BLaER1 (cell line): ENCODE data around the gene IL24.

Source experiments
- H3K27ac ChIP-seq: shearing (Covaris generic); formaldehyde crosslinking; 2 replicates; pipeline ENCODE4 v1.8.1; 2022
- H3K27me3 ChIP-seq: shearing (Covaris generic); formaldehyde crosslinking; 2 replicates; pipeline ENCODE4 v1.8.1; 2022
- H3K36me3 ChIP-seq: shearing (Covaris generic); formaldehyde crosslinking; 2 replicates; pipeline ENCODE4 v1.8.1; 2022
- H3K4me1 ChIP-seq: shearing (Covaris generic); formaldehyde crosslinking; 2 replicates; pipeline ENCODE4 v1.8.1; 2022
- H3K4me2 ChIP-seq: shearing (Covaris generic); formaldehyde crosslinking; 2 replicates; pipeline ENCODE4 v1.8.1; 2022
- H3K4me3 ChIP-seq: shearing (Covaris generic); formaldehyde crosslinking; 2 replicates; pipeline ENCODE4 v1.8.1; 2022
- H3K9ac ChIP-seq: shearing (Covaris generic); formaldehyde crosslinking; 2 replicates; pipeline ENCODE4 v1.8.1; 2022
- H3K9me3 ChIP-seq: shearing (Covaris generic); formaldehyde crosslinking; 2 replicates; pipeline ENCODE4 v1.8.1; 2022
- H4K20me1 ChIP-seq: shearing (Covaris generic); formaldehyde crosslinking; 2 replicates; pipeline ENCODE4 v1.8.1; 2022
- Cebpa-rat ChIP-seq: shearing (Covaris generic); IDR thresholded peaks from 2 replicates; pipeline ENCODE4 v1.8.1; 2022

Gene IL24

GRCh38 chr1:206859082-206859521 lies 38.1 kb upstream of the IL24 start:
- no peaks in the 10 kb centered on the region for H4K20me1 ChIP-seq
- no peak for TF ChIP-seq Cebpa-rat
- peaks cover 12% of the 10 kb centered on the region for H3K4me1 ChIP-seq
- no peaks in the 10 kb centered on the region for H3K9me3 ChIP-seq
- no peak overlapping the region for H3K9ac ChIP-seq
- H3K4me3 ChIP-seq: no peak overlapping the region
- no peaks in the 10 kb centered on the region for H3K36me3 ChIP-seq
- H3K27ac ChIP-seq: peak overlapping the region; percentile 33; the same call in 1 of the 2 replicates
- no peaks in the 10 kb centered on the region for H3K27me3 ChIP-seq
- peak overlapping the region; percentile 66 for H3K4me2 ChIP-seq

GRCh38 chr1:206860165-206860564 lies 37.1 kb upstream of the IL24 start:
- Histone ChIP-seq H3K9ac (no peak overlapping the region), H3K27me3 (no peaks in the 10 kb centered on the region), H3K4me2 (no peak overlapping the region), H3K9me3 (no peaks in the 10 kb centered on the region), H3K36me3 (no peaks in the 10 kb centered on the region), H3K4me3 (no peak overlapping the region), H3K4me1 (peaks cover 12% of the 10 kb centered on the region), H4K20me1 (no peaks in the 10 kb centered on the region), H3K27ac (no peak overlapping the region)
- TF ChIP-seq Cebpa-rat: no peak

- no peak overlapping the region for H3K9ac ChIP-seq
- H3K4me2 ChIP-seq: no peak overlapping the region
- no peaks in the 10 kb centered on the region for H3K36me3 ChIP-seq
- H3K4me1 ChIP-seq: peaks cover 12% of the 10 kb centered on the region
- TF ChIP-seq Cebpa-rat: no peak
- H3K9me3 ChIP-seq: no peaks in the 10 kb centered on the region
- H4K20me1 ChIP-seq: no peaks in the 10 kb centered on the region
- no peaks in the 10 kb centered on the region for H3K27me3 ChIP-seq
- H3K4me3 ChIP-seq: no peak overlapping the region
- H3K27ac ChIP-seq: no peak overlapping the region
Measured at GRCh38 chr1:206863266-206863665, 34.0 kb upstream of the IL24 start.

- no peak within 1 kb of the TSS for H3K27ac ChIP-seq
- H3K9me3 ChIP-seq: no peaks in the 10 kb centered on the region
- no peaks in the 10 kb centered on the region for H3K27me3 ChIP-seq
- no peak for TF ChIP-seq Cebpa-rat
- no peak within 1 kb of the TSS for H3K4me2 ChIP-seq
- H3K9ac ChIP-seq: no peak within 1 kb of the TSS
- no peaks in the 10 kb centered on the region for H3K36me3 ChIP-seq
- H4K20me1 ChIP-seq: no peaks in the 10 kb centered on the region
- no peak within 1 kb of the TSS for H3K4me3 ChIP-seq
- peaks cover 8% of the 10 kb centered on the region for H3K4me1 ChIP-seq
Measured at GRCh38 chr1:206864939-206865671, 32.1 kb upstream of the IL24 start, which contains the start of gene IL20. Gene IL20, plus strand, starts transcription at chr1:206865623. Its CDS starts 230 bp downstream, at chr1:206865853.

- no peak overlapping the region for H3K4me3 ChIP-seq
- H3K27ac ChIP-seq: no peak overlapping the region
- peaks cover 18% of the 10 kb centered on the region for H3K4me1 ChIP-seq
- H3K36me3 ChIP-seq: no peaks in the 10 kb centered on the region
- H3K9me3 ChIP-seq: no peaks in the 10 kb centered on the region
- H3K9ac ChIP-seq: no peak overlapping the region
- no peaks in the 10 kb centered on the region for H3K27me3 ChIP-seq
- no peaks in the 10 kb centered on the region for H4K20me1 ChIP-seq
- no peak for TF ChIP-seq Cebpa-rat
- H3K4me2 ChIP-seq: no peak overlapping the region
Measured at GRCh38 chr1:206866062-206866461, 31.2 kb upstream of the IL24 start.

- no peak overlapping the region for H3K9ac ChIP-seq
- no peaks in the 10 kb centered on the region for H3K27me3 ChIP-seq
- H3K36me3 ChIP-seq: no peaks in the 10 kb centered on the region
- H3K4me2 ChIP-seq: no peak overlapping the region
- H4K20me1 ChIP-seq: no peaks in the 10 kb centered on the region
- H3K4me1 ChIP-seq: peaks cover 18% of the 10 kb centered on the region
- no peak overlapping the region for H3K27ac ChIP-seq
- no peak overlapping the region for H3K4me3 ChIP-seq
- TF ChIP-seq Cebpa-rat: no peak
- H3K9me3 ChIP-seq: peaks cover 7% of the 10 kb centered on the region
Measured at GRCh38 chr1:206867239-206867638, 30.0 kb upstream of the IL24 start.

- no peaks in the 10 kb centered on the region for H3K27me3 ChIP-seq
- H3K4me1 ChIP-seq: peaks cover 18% of the 10 kb centered on the region
Measured at GRCh38 chr1:206867716-206868115, 29.5 kb upstream of the IL24 start.

GRCh38 chr1:206868264-206868663 lies 29.0 kb upstream of the IL24 start:
- Histone ChIP-seq H3K4me2 (no peak overlapping the region), H3K27me3 (no peaks in the 10 kb centered on the region), H3K36me3 (no peaks in the 10 kb centered on the region), H3K4me3 (no peak overlapping the region), H3K27ac (no peak overlapping the region), H4K20me1 (no peaks in the 10 kb centered on the region), H3K4me1 (peaks cover 18% of the 10 kb centered on the region), H3K9ac (no peak overlapping the region), H3K9me3 (peaks cover 17% of the 10 kb centered on the region)
- no peak for TF ChIP-seq Cebpa-rat

More at GRCh38 chr1:206867716-206868115, 29.5 kb upstream of the IL24 start:
- H3K9ac ChIP-seq: no peak overlapping the region
- H3K9me3 ChIP-seq: peaks cover 11% of the 10 kb centered on the region
- H3K36me3 ChIP-seq: no peaks in the 10 kb centered on the region
- H4K20me1 ChIP-seq: no peaks in the 10 kb centered on the region
- no peak overlapping the region for H3K4me3 ChIP-seq
- TF ChIP-seq Cebpa-rat: no peak
- no peak overlapping the region for H3K4me2 ChIP-seq
- H3K27ac ChIP-seq: no peak overlapping the region

GRCh38 chr1:206872139-206872538 lies 25.1 kb upstream of the IL24 start:
- TF ChIP-seq Cebpa-rat: no peak
- Histone ChIP-seq H3K36me3 (no peaks in the 10 kb centered on the region), H3K27ac (no peak overlapping the region), H4K20me1 (no peaks in the 10 kb centered on the region), H3K4me2 (no peak overlapping the region), H3K4me3 (no peak overlapping the region), H3K9ac (no peak overlapping the region), H3K9me3 (peaks cover 39% of the 10 kb centered on the region), H3K4me1 (peaks cover 18% of the 10 kb centered on the region), H3K27me3 (no peaks in the 10 kb centered on the region)

- no peak overlapping the region for H3K27ac ChIP-seq
- no peaks in the 10 kb centered on the region for H3K36me3 ChIP-seq
- no peak overlapping the region for H3K4me3 ChIP-seq
- no peak overlapping the region for H3K4me2 ChIP-seq
- no peaks in the 10 kb centered on the region for H3K27me3 ChIP-seq
- H3K9me3 ChIP-seq: peaks cover 55% of the 10 kb centered on the region
- peaks cover 18% of the 10 kb centered on the region for H3K4me1 ChIP-seq
- H4K20me1 ChIP-seq: no peaks in the 10 kb centered on the region
- no peak overlapping the region for H3K9ac ChIP-seq
- TF ChIP-seq Cebpa-rat: no peak
Measured at GRCh38 chr1:206873603-206874188, 23.5 kb upstream of the IL24 start.
